ENCODE measurements around the gene NCF4. TPM values are rescaled to one million over a fixed set of nuclear protein-coding genes. Genes with fewer than 3 reads are reported as not detected.

The NCF4 gene
- polyA plus RNA-seq, 3 donors, result 206 to 249 (median 209) TPM

DNA sequence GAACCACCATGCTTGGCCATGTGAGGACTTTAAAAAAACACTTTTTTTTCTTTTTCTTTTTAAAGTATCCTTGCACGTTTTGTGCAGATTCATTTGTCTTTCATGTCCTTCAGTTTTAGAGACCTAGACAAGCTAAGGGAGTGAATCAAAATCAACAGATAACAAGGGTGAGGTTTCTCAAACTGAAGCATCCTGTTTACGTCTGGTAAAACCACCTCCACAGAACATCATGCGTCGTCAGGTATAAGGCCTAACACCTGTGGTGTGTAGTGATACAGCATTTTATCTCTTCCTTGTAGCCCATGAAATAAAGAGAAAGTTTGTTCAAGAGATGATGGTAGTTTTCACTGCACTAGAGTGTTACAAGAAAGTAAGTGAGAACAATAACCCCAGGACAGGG lies 26.4 kb downstream of the NCF4 start:
- Histone ChIP-seq H2AFZ (ENCODE audit: insufficient read depth, low read depth, low read length, poor library complexity, severe bottlenecking) (no peak overlapping the region), H3K9me3 (replicated peaks in 1 of 2; ENCODE audit: control insufficient read depth in 1 of 2, insufficient read depth in 1 of 2, low read length in 2 of 2) (peaks cover 9 to 13% of the 10 kb centered on the region in 2 donors), H3K4me2 (replicated peaks; ENCODE audit: extremely low read depth, low read length, poor library complexity, severe bottlenecking) (no peak overlapping the region), H3K4me3 (replicated peaks in 1 of 3; ENCODE audit: low read depth in 2 of 3, low read length in 3 of 3) (no peak overlapping the region), H4K20me1 (ENCODE audit: insufficient read depth, low read length) (no peaks in the 10 kb centered on the region), H3K27ac (ENCODE audit: low read depth in 1 of 2, low read length in 2 of 2) (no peak overlapping the region), H3K36me3 (replicated peaks in 1 of 2; ENCODE audit: control insufficient read depth in 1 of 2, insufficient read depth in 2 of 2, low read length in 2 of 2) (no peaks in the 10 kb centered on the region), H3K79me2 (ENCODE audit: insufficient read depth, low read length) (no peaks in the 10 kb centered on the region), H3K27me3 (ENCODE audit: control insufficient read depth in 2 of 2, insufficient read depth in 2 of 2, low read length in 2 of 2) (no peaks in the 10 kb centered on the region), H3K4me1 (ENCODE audit: control insufficient read depth in 1 of 2, insufficient read depth in 2 of 2, low read length in 2 of 2) (peaks cover 22 to 23% of the 10 kb centered on the region in 2 donors), H3K9ac (ENCODE audit: insufficient read depth, low read length, poor library complexity, severe bottlenecking) (no peak overlapping the region)
- H3K27ac Mint-ChIP-seq, result no peak overlapping the region
- peaks cover 21% of the 10 kb centered on the region for H3K4me1 Mint-ChIP-seq
- intact Hi-C loops (cut with micrococcal nuclease), result no loop called here
- no peak overlapping the region for H3K4me3 Mint-ChIP-seq
- H3K9me3 Mint-ChIP-seq, result peaks cover 7 to 23% (median 16%) of the 10 kb centered on the region in 7 donors
- TF ChIP-seq, protein P1, sequence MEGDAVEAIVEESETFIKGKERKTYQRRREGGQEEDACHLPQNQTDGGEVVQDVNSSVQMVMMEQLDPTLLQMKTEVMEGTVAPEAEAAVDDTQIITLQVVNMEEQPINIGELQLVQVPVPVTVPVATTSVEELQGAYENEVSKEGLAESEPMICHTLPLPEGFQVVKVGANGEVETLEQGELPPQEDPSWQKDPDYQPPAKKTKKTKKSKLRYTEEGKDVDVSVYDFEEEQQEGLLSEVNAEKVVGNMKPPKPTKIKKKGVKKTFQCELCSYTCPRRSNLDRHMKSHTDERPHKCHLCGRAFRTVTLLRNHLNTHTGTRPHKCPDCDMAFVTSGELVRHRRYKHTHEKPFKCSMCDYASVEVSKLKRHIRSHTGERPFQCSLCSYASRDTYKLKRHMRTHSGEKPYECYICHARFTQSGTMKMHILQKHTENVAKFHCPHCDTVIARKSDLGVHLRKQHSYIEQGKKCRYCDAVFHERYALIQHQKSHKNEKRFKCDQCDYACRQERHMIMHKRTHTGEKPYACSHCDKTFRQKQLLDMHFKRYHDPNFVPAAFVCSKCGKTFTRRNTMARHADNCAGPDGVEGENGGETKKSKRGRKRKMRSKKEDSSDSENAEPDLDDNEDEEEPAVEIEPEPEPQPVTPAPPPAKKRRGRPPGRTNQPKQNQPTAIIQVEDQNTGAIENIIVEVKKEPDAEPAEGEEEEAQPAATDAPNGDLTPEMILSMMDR (IDR thresholded peaks at IDR 0.05), result no peak
- H3K36me3 Mint-ChIP-seq, result no peaks in the 10 kb centered on the region
- 100% methylated on average over 1 of the region's 4 CpGs for WGBS (ENCODE audit: insufficient coverage)
- peaks cover 0 to 3% (median 2%) of the 10 kb centered on the region in 3 donors for H3K27me3 Mint-ChIP-seq (ENCODE audit: low read depth in 3 of 3)
- no peak for DNase-seq

DNA sequence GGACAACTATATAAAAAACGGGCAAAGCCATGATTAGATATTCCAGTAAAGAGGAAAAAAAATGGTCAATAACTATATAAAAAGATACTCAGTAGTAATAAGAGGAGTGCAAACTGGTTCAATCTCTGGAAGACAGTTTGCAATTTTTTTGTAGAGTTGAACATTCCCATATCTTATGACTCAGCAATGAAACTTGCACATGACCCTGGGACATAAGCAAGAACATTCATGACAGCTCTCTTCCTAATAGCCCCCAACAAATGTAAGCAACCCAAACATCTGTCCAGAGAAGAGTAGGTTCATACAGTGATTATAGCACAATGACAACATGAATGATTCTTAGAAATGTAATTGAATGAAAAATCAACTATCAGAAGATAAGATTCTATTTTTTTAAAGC lies 30.8 kb downstream of the NCF4 start:
- no peaks in the 10 kb centered on the region for H3K36me3 ChIP-seq (replicated peaks in 1 of 2; ENCODE audit: control insufficient read depth in 1 of 2, insufficient read depth in 2 of 2, low read length in 2 of 2)
- peaks cover 0 to 6% of the 10 kb centered on the region in 2 donors for H3K36me3 Mint-ChIP-seq
- H3K9ac ChIP-seq (ENCODE audit: insufficient read depth, low read length, poor library complexity, severe bottlenecking), result no peak overlapping the region
- H3K27me3 ChIP-seq (ENCODE audit: control insufficient read depth in 2 of 2, insufficient read depth in 2 of 2, low read length in 2 of 2), result no peaks in the 10 kb centered on the region
- peaks cover 1 to 7% (median 2%) of the 10 kb centered on the region in 3 donors for H3K27me3 Mint-ChIP-seq (ENCODE audit: low read depth in 3 of 3)
- H2AFZ ChIP-seq (ENCODE audit: insufficient read depth, low read depth, low read length, poor library complexity, severe bottlenecking), result no peak overlapping the region
- no peaks in the 10 kb centered on the region for H4K20me1 ChIP-seq (ENCODE audit: insufficient read depth, low read length)
- no peak overlapping the region for H3K4me2 ChIP-seq (replicated peaks; ENCODE audit: extremely low read depth, low read length, poor library complexity, severe bottlenecking)
- H3K79me2 ChIP-seq (ENCODE audit: insufficient read depth, low read length), result no peaks in the 10 kb centered on the region
- TF ChIP-seq, protein P1 (IDR thresholded peaks at IDR 0.05), result no peak
- H3K4me1 ChIP-seq (ENCODE audit: control insufficient read depth in 1 of 2, insufficient read depth in 2 of 2, low read length in 2 of 2), result peaks cover 3 to 4% of the 10 kb centered on the region in 2 donors
- intact Hi-C loops (cut with micrococcal nuclease), result no loop called here
- H3K27ac ChIP-seq (ENCODE audit: low read depth in 1 of 2, low read length in 2 of 2), result no peak overlapping the region
- no CpG with 5 or more reads among the region's 1 CpG for WGBS (ENCODE audit: insufficient coverage)
- H3K4me3 Mint-ChIP-seq, result no peak overlapping the region
- peaks cover 0 to 5% of the 10 kb centered on the region in 2 donors for H3K9me3 ChIP-seq (replicated peaks in 1 of 2; ENCODE audit: control insufficient read depth in 1 of 2, insufficient read depth in 1 of 2, low read length in 2 of 2)
- peaks cover 6% of the 10 kb centered on the region for H3K4me1 Mint-ChIP-seq
- no peak for DNase-seq
- peaks cover 2 to 15% (median 9%) of the 10 kb centered on the region in 7 donors for H3K9me3 Mint-ChIP-seq
- no peak overlapping the region for H3K27ac Mint-ChIP-seq
- no peak overlapping the region for H3K4me3 ChIP-seq (replicated peaks in 1 of 3; ENCODE audit: low read depth in 2 of 3, low read length in 3 of 3)

All from CD14-positive monocyte (primary cell).